GM12873 (cell line): ENCODE data around the gene BBS2.

Experiments used
- TF ChIP-seq, protein P1 (sequence below): IDR thresholded peaks from 2 replicates; pipeline ENCODE4 v1.5.1; 2012; ENCODE audit warnings: low read depth, mild to moderate bottlenecking, moderate library complexity, low read length, control low read depth; ENCODE audit not compliant: insufficient read depth; ENCODE audit errors: missing control alignments

Gene BBS2

DNA sequence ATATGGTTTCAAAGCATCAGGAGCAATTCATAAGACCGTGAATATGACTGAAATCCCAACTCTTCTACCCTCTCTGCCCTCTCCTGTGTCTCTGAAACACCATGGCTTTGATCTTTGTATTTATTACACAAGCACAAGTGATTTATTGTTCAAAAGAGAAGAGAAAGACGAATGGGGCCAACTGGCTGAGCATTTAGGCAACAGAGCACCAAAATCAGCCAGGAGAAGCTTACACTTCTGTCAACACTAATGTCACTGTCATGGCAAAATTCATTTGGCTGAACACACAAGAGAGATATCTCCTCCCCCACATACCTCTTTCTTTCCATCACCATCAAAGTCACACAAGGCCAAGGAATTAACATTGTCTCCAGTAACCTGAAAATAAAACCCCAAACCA is 9.3 kb downstream of the BBS2 start:
- TF ChIP-seq, protein P1, sequence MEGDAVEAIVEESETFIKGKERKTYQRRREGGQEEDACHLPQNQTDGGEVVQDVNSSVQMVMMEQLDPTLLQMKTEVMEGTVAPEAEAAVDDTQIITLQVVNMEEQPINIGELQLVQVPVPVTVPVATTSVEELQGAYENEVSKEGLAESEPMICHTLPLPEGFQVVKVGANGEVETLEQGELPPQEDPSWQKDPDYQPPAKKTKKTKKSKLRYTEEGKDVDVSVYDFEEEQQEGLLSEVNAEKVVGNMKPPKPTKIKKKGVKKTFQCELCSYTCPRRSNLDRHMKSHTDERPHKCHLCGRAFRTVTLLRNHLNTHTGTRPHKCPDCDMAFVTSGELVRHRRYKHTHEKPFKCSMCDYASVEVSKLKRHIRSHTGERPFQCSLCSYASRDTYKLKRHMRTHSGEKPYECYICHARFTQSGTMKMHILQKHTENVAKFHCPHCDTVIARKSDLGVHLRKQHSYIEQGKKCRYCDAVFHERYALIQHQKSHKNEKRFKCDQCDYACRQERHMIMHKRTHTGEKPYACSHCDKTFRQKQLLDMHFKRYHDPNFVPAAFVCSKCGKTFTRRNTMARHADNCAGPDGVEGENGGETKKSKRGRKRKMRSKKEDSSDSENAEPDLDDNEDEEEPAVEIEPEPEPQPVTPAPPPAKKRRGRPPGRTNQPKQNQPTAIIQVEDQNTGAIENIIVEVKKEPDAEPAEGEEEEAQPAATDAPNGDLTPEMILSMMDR, result no peak

DNA sequence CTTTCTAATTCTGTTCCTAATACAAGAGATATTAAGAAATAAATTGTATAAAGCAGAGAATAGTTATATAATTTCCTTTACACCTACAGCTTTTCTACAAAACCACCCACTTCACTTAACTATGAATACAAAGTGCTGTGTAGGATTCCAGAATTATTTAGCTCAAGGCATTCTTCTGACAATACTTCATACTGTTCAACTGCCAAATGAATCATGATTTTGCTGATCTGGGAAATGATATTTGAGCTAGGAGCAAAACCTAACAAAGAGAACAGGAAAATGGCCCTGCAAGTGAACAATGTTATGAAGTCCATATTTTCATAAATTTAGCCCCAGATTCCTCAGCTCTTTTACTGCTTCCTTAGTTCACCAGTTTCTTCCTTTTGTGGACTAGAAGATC is 12.9 kb downstream of the BBS2 start:
- TF ChIP-seq, protein P1, result no peak

DNA sequence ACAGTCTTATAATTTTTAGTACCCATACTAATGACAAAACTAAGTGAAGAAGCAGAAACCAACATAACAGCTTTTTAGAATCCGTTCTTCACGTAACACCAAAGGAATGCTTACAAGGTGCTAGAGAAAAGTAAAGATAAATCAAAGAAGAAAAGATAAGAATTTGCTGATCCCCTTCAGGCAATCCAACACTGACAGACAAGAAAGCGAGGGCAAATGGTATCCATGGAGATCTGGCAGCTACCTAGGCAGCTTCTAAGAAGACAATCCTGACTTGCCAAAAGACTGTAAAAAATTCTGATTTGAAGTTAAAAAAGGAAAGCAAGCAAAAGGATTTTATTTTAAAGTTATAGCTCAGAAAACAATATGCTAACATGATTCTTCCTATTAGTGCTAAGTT is 14.6 kb downstream of the BBS2 start:
- TF ChIP-seq, protein P1, result no peak

DNA sequence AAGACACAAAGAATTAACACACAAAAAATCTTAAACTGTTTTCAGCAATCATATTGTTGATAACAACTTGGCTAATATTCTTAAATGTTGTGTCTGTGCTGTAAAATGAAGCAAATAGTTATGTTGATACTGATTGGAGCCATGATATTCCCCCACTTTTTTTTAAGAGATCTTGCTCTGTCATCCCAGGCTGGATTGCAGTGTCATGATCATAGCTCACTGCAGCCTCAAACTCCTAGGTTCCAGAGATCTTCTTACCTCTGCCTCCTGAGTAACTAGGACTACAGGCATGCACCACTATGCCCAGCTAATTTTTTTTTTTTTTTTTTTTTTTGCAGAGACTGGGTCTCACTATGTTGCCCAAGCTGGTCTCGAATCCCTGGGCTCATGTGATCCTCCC is 26.0 kb downstream of the BBS2 start:
- TF ChIP-seq, protein P1, result no peak

DNA sequence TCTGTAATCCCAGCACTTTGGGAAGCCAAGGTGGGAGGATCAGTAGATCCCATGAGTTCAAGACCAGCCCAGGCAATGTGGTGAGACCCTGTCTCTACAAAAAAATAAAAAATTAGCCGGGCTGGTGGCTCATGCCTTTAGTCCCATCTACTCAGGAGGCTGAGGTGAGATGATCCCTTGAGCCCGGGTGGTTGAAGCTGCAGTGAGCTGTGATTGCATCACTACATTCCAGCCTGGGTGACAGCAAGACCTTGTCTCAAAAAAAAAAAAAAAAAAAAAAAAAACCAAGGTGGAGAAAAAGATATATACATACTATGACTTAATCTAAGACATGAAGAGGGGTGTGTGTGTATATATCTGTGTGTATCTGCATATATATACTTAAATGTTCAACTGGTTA is 26.7 kb downstream of the BBS2 start:
- TF ChIP-seq, protein P1, result no peak

DNA sequence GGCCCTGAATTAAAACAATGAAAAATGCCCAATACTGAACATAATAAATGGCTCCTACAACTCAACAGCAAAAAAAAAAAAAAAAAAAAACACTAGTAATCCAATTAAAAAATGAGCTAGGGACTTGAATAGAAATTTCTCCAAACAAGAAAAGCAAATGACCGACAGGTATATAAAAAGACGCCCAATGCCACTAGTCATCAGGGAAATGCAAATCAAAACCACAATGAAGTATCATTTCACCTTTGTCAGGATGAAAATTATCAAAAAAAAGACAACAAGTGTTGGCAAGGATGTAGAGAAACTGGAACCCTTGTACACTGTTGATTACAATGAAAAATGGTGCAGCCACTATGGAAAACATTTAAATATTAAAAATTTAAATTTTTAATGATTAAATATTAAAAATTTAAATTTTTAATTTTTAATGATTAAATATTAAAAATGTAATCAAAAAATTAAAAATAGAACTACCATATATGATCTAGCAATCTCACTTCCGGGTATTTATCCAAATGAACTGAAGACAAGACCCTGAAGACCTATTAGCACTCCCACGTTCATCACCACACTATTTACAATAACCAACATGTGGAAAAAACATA is 28.1 kb downstream of the BBS2 start:
- TF ChIP-seq, protein P1, result no peak

DNA sequence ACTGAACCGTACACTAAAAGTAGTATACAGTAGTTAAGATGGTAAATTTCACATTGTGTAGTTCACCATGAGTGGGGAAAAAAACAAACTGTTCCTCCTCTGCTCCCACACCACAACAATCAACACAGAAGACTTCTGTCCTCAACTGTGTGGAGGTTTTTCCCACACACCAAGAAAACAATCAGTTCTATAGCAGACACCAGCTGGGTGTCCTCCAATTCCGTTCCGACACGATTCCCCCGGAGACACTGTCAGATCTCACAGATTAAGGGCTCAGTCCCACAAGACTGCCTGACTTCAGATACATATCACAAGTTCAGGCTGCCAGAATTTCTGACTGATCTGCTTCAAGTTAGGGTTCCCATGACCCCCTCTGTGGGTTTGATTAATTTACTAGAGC is 31.8 kb downstream of the BBS2 start:
- TF ChIP-seq, protein P1, result no peak
